Muscle of arm (tissue), 12 donors: ENCODE measurements around the gene FSIP1. TPM values are rescaled to one million over a fixed set of nuclear protein-coding genes. Genes with fewer than 3 reads are reported as not detected.

ENCODE experiments used
- DNase-seq: peaks from one replicate; pipeline ENCODE4 v3.0.0-alpha.2; 2013
- polyA plus RNA-seq, 12 donors: library from polyadenylated mRNA; unstranded; fragments of 120-200 nt; gene quantifications; one replicate each; pipeline ENCODE4 v1.2.1, GENCODE V29; 2013; ENCODE audit not compliant: insufficient read length in 12 of 12

The FSIP1 gene
- polyA plus RNA-seq, 12 donors, result 0.11 to 0.97 (median 0.43) TPM; not detected in 2

DNA sequence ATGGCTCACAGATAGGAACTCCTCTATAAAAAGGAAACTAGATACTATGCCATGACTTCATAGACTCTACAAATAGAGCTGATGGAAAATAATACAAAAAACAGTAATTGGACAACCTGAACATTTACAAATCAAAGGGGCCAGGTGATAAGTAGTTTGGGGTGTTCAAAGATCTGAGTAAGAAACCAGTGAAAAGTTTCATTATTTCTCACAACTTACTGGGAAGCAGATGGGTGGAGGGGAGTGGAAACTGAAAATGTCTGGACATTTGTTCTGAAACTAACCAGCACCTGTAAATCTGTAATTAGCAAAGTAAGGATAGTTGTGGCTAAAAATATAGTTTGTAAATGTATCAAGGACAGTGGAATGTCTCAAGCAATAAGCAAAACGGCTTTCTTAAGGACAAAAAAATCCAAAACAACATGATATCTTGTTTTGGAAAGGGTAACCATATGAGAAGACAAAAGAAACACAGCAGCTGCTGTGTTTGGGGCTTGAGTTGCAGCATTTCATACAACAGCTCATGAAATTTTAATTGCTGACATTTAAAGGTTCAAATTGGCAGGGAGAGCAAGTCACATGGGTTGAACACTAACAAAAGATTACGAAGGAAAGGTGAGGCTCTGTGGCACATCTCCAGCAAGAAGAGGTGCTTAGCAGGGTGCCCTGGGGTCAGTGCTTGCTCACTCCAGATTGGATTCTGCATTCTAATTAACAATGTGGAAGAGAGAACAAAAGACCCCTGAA, 228.5 kb downstream of the FSIP1 start:
- no peak for DNase-seq

DNA sequence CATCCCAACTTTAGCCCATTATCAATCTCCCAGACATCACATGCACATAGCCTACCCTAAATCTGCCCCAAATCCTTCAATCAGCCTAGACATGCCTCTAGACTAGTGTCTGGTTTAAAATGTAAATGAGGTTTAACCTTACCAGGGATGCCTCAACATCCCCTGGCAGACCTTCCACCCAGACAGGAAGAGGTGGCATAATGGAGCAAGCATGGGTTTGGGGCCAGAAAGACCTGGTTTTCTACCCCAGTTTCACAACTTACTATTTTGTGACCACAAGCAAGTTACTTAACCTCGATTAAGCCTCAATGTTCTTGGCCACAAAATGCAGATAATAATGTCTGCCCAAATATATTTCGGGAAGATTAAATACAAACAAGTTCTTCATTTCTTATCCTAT, 230.1 kb downstream of the FSIP1 start:
- DNase-seq, result no peak

DNA sequence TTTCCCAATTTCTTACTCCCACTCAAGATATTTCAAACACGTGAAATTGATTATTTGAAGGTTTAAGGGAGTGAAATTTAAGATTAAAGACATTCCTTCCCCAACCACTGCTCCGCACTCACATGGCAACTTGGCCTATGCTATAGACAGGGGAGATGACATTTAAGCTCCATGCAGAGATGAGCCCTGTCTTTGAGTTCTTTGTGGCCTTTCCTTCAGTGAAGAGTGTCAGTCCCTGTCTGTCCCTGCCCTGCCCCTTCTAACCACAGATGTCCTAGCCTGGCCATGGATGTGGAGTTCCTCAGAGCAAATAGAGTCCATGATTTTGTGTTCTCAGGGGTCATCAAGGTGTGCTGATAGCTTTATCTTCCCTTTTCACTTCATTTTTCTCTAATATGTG, 231.2 kb downstream of the FSIP1 start:
- no peak for DNase-seq

Other genes with a start within 250 kb of the FSIP1 start
- 100 to 1,000 TPM in 2 of 12 donors, 10 to 100 TPM in 10; 36.7 to 187 (median 66.9) TPM for gene THBS1, start 201.8 kb downstream of the FSIP1 start, polyA plus RNA-seq
- gene GPR176, start 137.4 kb upstream of the FSIP1 start, polyA plus RNA-seq, result 10 to 100 TPM in 1 of 12 donors, 1 to 10 TPM in 10, not detected in 1; 4.0 to 18.5 (median 5.4) TPM
- 10 to 100 TPM in 11 of 12 donors, not detected in 1; 24.6 to 47.3 (median 35.2) TPM for gene EIF2AK4, start 151.3 kb upstream of the FSIP1 start, polyA plus RNA-seq